GM12878 (cell line): Measurements from ENCODE around the gene LENG1. TPM values are rescaled to one million over a fixed set of nuclear protein-coding genes. Genes with fewer than 3 reads are reported as not detected.

Source experiments
- BMI1 ChIP-seq: fragments of 450-650 bp; IDR thresholded peaks from 2 replicates; pipeline ENCODE4 v1.6.1; 2016; ENCODE audit warnings: mild to moderate bottlenecking, moderate library complexity, borderline replicate concordance
- CHD2 ChIP-seq: IDR thresholded peaks from 2 replicates; pipeline ENCODE4 v1.6.1; 2011; ENCODE audit warnings: low read depth, low read length, improper control_type of control experiment, borderline replicate concordance
- ETV6 ChIP-seq, 2 experiments: fragments of 450-650 bp in 1 of 2; IDR thresholded peaks in 1 of 2; conservative IDR thresholded peaks in 1 of 2; 2 replicates each; pipeline ENCODE4 v1.6.1; 2014; ENCODE audit warnings: antibody characterized with exemption in 1 of 2, borderline replicate concordance in 1 of 2, low read depth in 1 of 2, mild to moderate bottlenecking in 1 of 2, moderate library complexity in 1 of 2
- JUNB ChIP-seq: IDR thresholded peaks from 2 replicates; pipeline ENCODE4 v1.6.1; 2016; ENCODE audit warnings: antibody characterized with exemption, mild to moderate bottlenecking
- PML ChIP-seq: IDR thresholded peaks from 2 replicates; pipeline ENCODE4 v1.6.1; 2012; ENCODE audit warnings: low read length, inconsistent platforms
- RELA ChIP-seq: fragments of 450-650 bp; IDR thresholded peaks from 2 replicates; pipeline ENCODE4 v1.8.0; 2014; ENCODE audit warnings: borderline replicate concordance; ENCODE audit not compliant: partially characterized antibody
- ZBED1 ChIP-seq: IDR thresholded peaks from 2 replicates; pipeline ENCODE4 v1.6.1; 2016; ENCODE audit warnings: borderline replicate concordance
- ZSCAN29 ChIP-seq: fragments of 450-650 bp; IDR thresholded peaks from 2 replicates; pipeline ENCODE4 v1.6.1; 2017; ENCODE audit warnings: mild to moderate bottlenecking, moderate library complexity
- polyA plus RNA-seq, 11 experiments: library from polyadenylated mRNA; depleted of rRNA in 4 of 11; unstranded in 6 of 11; stranded (reverse) in 5 of 11; fragments of >200 nt; fragmentation: Nextera tagmentation in 4 of 11; fragmentation: Illumina TruSeq in 1 of 11; extraction: Ambion mirVana in 4 of 11; extraction: Trizol in 1 of 11; gene quantifications; 1 replicate in 1 of 11; 2 replicates in 10 of 11; pipeline versions ENCODE4 v1.2.1 to v1.2.3, GENCODE V29; 2011 to 2016; ENCODE audit warnings: inconsistent platforms in 2 of 11, missing spikeins in 2 of 11, low read depth in 1 of 11
- total RNA-seq, 4 experiments: library from RNA; depleted of rRNA in 3 of 4; stranded (reverse); fragments of >200 nt in 3 of 4; fragmentation: Illumina TruSeq in 1 of 4; extraction: Trizol in 1 of 4; gene quantifications; 2 replicates each; pipeline versions ENCODE4 v1.2.1 to v1.2.3, GENCODE V29; 2013 to 2021
- TF ChIP-seq, protein P1 (sequence below): fragments of 450-650 bp; formaldehyde crosslinking; IDR thresholded peaks from 2 replicates; pipeline ENCODE4 v1.4.0; 2020; ENCODE audit warnings: mild to moderate bottlenecking, moderate library complexity
- TF ChIP-seq, protein P2 (sequence below): fragments of 450-650 bp; IDR thresholded peaks from 2 replicates; pipeline ENCODE4 v1.6.1; 2017; ENCODE audit warnings: mild to moderate bottlenecking
- TF ChIP-seq, protein P3 (sequence below): fragments of 450-650 bp; IDR thresholded peaks from 2 replicates; pipeline ENCODE4 v1.6.1; 2018; ENCODE audit warnings: mild to moderate bottlenecking, low read depth, moderate library complexity; ENCODE audit not compliant: partially characterized antibody
- TF ChIP-seq, protein P4 (sequence below): fragments of 450-650 bp; IDR thresholded peaks from 2 replicates; pipeline ENCODE4 v1.6.1; 2016; ENCODE audit warnings: mild to moderate bottlenecking
- TF ChIP-seq, protein P5 (sequence below): fragments of 450-650 bp; IDR thresholded peaks from 2 replicates; pipeline ENCODE4 v1.6.1; 2017; ENCODE audit warnings: mild to moderate bottlenecking, moderate library complexity

LENG1 gene
- total and polyA plus RNA-seq, 10 of the 15 experiments (the other 5 are each of a cell fraction or from before 2014, with no cell fraction given) = 0.21 to 10.8 (median 5.8) TPM

DNA sequence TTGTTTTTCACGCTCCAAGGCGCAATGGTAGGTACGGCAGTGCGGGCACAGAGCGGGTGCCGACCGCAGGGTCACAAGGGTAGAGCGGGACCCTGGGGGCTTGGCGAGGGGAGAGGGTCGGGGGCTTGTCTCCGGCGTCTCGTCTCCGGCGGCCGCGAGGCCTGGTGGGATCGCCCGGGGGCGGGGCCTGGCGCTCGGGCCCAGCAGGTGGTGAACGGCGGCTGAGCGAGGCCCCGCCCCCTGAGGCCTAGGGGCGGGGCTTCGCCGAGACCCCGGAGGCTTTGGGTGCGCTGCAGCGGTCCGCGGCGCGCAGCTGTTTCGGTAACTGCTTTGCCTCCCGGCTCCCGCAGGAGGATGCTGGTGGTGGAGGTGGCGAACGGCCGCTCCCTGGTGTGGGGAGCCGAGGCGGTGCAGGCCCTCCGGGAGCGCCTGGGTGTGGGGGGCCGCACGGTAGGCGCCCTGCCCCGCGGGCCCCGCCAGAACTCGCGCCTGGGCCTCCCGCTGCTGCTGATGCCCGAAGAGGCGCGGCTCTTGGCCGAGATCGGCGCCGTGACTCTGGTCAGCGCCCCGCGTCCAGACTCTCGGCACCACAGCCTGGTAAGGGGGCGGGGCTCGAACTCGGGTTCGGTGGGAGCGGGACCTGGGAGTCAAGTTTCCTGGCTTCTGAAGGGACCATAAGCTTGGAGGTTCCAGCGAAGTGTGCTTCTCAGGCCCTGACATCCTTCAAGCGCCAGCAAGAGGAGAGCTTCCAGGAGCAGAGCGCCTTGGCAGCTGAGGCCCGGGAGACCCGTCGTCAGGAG, 31.7 kb upstream of the LENG1 start, which contains the start of gene TSEN34 (continued):
- TF ChIP-seq, protein P1, sequence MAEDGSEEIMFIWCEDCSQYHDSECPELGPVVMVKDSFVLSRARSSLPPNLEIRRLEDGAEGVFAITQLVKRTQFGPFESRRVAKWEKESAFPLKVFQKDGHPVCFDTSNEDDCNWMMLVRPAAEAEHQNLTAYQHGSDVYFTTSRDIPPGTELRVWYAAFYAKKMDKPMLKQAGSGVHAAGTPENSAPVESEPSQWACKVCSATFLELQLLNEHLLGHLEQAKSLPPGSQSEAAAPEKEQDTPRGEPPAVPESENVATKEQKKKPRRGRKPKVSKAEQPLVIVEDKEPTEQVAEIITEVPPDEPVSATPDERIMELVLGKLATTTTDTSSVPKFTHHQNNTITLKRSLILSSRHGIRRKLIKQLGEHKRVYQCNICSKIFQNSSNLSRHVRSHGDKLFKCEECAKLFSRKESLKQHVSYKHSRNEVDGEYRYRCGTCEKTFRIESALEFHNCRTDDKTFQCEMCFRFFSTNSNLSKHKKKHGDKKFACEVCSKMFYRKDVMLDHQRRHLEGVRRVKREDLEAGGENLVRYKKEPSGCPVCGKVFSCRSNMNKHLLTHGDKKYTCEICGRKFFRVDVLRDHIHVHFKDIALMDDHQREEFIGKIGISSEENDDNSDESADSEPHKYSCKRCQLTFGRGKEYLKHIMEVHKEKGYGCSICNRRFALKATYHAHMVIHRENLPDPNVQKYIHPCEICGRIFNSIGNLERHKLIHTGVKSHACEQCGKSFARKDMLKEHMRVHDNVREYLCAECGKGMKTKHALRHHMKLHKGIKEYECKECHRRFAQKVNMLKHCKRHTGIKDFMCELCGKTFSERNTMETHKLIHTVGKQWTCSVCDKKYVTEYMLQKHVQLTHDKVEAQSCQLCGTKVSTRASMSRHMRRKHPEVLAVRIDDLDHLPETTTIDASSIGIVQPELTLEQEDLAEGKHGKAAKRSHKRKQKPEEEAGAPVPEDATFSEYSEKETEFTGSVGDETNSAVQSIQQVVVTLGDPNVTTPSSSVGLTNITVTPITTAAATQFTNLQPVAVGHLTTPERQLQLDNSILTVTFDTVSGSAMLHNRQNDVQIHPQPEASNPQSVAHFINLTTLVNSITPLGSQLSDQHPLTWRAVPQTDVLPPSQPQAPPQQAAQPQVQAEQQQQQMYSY (CRISPR knock-in tag) = no peak
- TF ChIP-seq, protein P2, sequence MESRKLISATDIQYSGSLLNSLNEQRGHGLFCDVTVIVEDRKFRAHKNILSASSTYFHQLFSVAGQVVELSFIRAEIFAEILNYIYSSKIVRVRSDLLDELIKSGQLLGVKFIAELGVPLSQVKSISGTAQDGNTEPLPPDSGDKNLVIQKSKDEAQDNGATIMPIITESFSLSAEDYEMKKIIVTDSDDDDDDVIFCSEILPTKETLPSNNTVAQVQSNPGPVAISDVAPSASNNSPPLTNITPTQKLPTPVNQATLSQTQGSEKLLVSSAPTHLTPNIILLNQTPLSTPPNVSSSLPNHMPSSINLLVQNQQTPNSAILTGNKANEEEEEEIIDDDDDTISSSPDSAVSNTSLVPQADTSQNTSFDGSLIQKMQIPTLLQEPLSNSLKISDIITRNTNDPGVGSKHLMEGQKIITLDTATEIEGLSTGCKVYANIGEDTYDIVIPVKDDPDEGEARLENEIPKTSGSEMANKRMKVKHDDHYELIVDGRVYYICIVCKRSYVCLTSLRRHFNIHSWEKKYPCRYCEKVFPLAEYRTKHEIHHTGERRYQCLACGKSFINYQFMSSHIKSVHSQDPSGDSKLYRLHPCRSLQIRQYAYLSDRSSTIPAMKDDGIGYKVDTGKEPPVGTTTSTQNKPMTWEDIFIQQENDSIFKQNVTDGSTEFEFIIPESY = no peak
- TF ChIP-seq, protein P3, sequence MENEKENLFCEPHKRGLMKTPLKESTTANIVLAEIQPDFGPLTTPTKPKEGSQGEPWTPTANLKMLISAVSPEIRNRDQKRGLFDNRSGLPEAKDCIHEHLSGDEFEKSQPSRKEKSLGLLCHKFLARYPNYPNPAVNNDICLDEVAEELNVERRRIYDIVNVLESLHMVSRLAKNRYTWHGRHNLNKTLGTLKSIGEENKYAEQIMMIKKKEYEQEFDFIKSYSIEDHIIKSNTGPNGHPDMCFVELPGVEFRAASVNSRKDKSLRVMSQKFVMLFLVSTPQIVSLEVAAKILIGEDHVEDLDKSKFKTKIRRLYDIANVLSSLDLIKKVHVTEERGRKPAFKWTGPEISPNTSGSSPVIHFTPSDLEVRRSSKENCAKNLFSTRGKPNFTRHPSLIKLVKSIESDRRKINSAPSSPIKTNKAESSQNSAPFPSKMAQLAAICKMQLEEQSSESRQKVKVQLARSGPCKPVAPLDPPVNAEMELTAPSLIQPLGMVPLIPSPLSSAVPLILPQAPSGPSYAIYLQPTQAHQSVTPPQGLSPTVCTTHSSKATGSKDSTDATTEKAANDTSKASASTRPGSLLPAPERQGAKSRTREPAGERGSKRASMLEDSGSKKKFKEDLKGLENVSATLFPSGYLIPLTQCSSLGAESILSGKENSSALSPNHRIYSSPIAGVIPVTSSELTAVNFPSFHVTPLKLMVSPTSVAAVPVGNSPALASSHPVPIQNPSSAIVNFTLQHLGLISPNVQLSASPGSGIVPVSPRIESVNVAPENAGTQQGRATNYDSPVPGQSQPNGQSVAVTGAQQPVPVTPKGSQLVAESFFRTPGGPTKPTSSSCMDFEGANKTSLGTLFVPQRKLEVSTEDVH = no peak
- TF ChIP-seq ZSCAN29 = no peak
- no peak for TF ChIP-seq JUNB
- TF ChIP-seq CHD2 = no peak
- TF ChIP-seq RELA = no peak
- TF ChIP-seq, protein P4, sequence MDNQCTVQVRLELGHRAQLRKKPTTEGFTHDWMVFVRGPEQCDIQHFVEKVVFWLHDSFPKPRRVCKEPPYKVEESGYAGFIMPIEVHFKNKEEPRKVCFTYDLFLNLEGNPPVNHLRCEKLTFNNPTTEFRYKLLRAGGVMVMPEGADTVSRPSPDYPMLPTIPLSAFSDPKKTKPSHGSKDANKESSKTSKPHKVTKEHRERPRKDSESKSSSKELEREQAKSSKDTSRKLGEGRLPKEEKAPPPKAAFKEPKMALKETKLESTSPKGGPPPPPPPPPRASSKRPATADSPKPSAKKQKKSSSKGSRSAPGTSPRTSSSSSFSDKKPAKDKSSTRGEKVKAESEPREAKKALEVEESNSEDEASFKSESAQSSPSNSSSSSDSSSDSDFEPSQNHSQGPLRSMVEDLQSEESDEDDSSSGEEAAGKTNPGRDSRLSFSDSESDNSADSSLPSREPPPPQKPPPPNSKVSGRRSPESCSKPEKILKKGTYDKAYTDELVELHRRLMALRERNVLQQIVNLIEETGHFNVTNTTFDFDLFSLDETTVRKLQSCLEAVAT = no peak
- TF ChIP-seq ZBED1 = no peak
- no peak for TF ChIP-seq ETV6 (conservative IDR thresholded peaks at IDR 0.05 in 1 of 2, IDR thresholded peaks at IDR 0.05 in 1 of 2; ENCODE audit: borderline replicate concordance in 1 of 2, low read depth in 1 of 2)
- no peak for TF ChIP-seq PML
- TF ChIP-seq, protein P5, sequence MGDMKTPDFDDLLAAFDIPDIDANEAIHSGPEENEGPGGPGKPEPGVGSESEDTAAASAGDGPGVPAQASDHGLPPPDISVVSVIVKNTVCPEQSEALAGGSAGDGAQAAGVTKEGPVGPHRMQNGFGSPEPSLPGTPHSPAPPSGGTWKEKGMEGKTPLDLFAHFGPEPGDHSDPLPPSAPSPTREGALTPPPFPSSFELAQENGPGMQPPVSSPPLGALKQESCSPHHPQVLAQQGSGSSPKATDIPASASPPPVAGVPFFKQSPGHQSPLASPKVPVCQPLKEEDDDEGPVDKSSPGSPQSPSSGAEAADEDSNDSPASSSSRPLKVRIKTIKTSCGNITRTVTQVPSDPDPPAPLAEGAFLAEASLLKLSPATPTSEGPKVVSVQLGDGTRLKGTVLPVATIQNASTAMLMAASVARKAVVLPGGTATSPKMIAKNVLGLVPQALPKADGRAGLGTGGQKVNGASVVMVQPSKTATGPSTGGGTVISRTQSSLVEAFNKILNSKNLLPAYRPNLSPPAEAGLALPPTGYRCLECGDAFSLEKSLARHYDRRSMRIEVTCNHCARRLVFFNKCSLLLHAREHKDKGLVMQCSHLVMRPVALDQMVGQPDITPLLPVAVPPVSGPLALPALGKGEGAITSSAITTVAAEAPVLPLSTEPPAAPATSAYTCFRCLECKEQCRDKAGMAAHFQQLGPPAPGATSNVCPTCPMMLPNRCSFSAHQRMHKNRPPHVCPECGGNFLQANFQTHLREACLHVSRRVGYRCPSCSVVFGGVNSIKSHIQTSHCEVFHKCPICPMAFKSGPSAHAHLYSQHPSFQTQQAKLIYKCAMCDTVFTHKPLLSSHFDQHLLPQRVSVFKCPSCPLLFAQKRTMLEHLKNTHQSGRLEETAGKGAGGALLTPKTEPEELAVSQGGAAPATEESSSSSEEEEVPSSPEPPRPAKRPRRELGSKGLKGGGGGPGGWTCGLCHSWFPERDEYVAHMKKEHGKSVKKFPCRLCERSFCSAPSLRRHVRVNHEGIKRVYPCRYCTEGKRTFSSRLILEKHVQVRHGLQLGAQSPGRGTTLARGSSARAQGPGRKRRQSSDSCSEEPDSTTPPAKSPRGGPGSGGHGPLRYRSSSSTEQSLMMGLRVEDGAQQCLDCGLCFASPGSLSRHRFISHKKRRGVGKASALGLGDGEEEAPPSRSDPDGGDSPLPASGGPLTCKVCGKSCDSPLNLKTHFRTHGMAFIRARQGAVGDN = no peak; the same call in 1 of the 2 replicates
- TF ChIP-seq BMI1 = no peak
